Measurements from ENCODE around the gene GNG3.

GRCh38 chr11:62676698-62677097, 30.8 kb upstream of the GNG3 start:
- TF ChIP-seq, protein P1, sequence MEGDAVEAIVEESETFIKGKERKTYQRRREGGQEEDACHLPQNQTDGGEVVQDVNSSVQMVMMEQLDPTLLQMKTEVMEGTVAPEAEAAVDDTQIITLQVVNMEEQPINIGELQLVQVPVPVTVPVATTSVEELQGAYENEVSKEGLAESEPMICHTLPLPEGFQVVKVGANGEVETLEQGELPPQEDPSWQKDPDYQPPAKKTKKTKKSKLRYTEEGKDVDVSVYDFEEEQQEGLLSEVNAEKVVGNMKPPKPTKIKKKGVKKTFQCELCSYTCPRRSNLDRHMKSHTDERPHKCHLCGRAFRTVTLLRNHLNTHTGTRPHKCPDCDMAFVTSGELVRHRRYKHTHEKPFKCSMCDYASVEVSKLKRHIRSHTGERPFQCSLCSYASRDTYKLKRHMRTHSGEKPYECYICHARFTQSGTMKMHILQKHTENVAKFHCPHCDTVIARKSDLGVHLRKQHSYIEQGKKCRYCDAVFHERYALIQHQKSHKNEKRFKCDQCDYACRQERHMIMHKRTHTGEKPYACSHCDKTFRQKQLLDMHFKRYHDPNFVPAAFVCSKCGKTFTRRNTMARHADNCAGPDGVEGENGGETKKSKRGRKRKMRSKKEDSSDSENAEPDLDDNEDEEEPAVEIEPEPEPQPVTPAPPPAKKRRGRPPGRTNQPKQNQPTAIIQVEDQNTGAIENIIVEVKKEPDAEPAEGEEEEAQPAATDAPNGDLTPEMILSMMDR (IDR thresholded peaks at IDR 0.05) = no peak
- TF ChIP-seq POLR2A (IDR thresholded peaks at IDR 0.05) (no peak), POLR2AphosphoS5 (IDR thresholded peaks at IDR 0.05) (no peak)
